NOMO-1 treated with dmso at 0.1 percent for 144 hours (cell line): ENCODE measurements around the gene GRAMD2B.
"Not testable (repeated sequence)": the region's sequence is repeated elsewhere in the genome, so short reads cannot be mapped to it uniquely, and the experiment has no call there.

ENCODE experiments used
- DNase-seq: peaks from one replicate; lab custom pipeline; 2025; ENCODE audit not compliant: unreplicated experiment; lab: John Stamatoyannopoulos, UW

Gene GRAMD2B

GRCh38 chr5:126509339-126509738, 86.1 kb downstream of the GRAMD2B start:
- DNase-seq, result no peak

- no peak for DNase-seq
Observed at GRCh38 chr5:126511961-126512360, 88.8 kb downstream of the GRAMD2B start.

GRCh38 chr5:126512451-126512850, 89.2 kb downstream of the GRAMD2B start:
- no peak for DNase-seq

GRCh38 chr5:126513302-126513701, 90.1 kb downstream of the GRAMD2B start:
- no peak for DNase-seq

DNA sequence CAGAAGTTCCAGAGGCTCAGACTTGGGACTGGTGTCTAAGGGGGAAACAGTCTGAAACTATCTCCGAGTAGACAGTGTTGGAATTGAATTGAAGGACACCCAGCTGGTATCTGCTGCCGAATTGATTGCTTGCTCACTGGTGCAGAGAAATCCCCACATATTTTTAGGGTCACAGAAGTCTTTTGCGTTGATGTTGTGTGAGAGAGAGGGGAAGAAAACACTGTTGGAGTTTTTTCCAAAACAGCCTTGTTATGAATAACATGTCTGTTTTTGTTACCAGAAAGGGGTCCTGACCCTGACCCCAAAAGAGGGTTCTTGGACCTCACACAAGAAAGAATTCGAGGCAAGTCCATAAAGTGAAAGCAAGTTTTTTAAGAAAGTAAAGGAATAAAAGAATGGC, 90.5 kb downstream of the GRAMD2B start:
- no peak for DNase-seq

- DNase-seq, result no peak
Observed at GRCh38 chr5:126514131-126514557, 90.9 kb downstream of the GRAMD2B start.

GRCh38 chr5:126514558-126515141, 91.4 kb downstream of the GRAMD2B start:
- no peak for DNase-seq

DNA sequence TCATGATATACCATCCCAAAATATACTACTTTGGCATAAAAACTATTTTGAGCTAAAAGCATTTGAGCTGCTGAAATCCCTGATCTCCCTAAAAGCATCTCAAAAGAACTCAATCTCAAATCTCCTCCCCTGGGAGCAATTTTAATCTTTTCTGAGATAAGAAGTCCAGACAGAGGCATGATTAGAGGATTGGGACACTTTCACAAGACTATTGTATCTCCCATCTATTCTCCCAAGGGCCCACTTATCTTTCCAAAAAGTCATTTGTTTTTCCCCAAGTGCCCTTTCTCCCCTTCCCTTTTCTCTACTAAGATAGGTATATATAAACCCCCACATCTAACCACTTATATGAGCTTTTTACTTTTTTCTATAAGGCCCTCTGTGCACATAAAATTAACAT, 92.1 kb downstream of the GRAMD2B start:
- DNase-seq, result no peak

DNA sequence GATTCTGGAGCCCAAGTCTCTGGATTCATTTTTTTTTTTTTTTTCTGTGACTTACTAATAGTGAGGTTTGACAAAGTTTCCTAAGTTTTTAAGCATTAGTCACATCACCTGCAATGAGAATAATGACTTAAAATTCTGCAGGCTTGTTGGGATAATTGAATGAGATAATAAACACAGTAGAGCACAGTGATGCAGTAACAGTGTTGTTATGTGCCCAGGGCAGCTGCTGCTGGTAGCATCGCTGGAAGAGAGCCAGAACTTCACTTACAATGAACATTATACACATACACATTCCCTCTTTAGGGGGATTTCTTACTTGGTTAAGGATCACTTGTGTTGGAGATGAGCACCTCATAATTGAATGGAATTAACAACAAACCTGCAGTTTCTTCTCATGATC, 92.9 kb downstream of the GRAMD2B start:
- no peak for DNase-seq

GRCh38 chr5:126516852-126517251, 93.6 kb downstream of the GRAMD2B start:
- no peak for DNase-seq

- not testable (repeated sequence) for DNase-seq
Observed at GRCh38 chr5:126519223-126519622, 96.0 kb downstream of the GRAMD2B start.

DNA sequence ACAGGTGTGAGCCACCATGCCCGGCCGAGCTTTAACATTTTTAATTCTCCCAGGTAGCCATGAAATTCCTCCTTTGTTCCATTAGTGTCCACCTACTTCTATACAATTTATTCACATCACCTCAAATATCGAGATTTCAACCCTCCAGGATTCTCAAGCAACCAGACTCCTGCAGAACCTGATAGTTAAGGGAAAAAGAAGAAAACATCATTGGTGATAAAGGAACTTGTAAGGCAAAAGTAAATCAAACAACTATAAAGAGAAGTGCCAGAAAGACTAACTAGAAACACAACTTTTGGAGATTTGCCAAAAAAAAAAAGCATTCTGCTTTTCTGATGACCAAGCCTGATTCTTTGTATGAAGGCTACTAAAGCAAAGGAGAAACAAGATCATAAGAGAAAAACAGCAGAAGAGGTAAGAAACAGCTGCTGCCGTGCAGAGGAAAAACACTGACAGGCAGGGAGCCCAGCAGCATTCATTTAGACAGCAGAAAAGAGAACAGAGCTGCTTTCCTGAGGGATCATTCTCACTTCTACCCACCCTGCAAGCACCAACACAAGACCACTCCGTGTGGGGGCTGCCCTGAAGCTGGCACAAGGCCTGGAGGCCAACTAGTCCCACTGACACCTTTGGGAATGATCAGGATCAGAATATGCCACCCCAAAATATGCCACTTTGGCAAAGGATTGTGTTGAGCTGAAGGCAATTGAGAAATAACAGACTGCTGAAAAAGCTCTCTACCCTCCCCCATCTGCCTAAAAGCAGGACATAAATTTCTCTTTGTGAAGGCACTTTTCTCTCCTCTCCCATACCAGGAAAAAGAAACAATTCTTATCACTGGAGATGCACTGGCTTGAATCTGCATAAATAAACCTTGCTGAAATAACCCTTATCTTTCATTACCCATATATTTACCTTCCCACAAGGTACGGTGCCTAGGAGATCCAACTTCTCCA, 96.7 kb downstream of the GRAMD2B start:
- DNase-seq, result no peak

DNA sequence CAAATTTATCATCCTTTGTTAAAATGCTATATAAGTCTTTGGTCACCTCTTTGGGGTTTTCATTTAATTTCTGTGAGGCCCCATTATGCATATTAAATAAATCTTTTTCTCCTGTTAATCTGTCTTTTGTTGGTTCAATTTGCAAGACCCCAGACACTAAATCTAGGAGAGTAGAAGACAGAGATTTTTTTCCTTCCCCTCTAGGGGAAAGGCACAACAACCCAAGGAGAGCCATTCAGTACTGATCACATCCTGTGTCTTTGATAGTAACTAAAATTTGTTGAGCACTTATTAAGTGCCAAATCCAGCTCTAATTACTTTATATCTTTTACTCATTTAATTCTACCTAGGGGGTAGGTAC, 97.4 kb downstream of the GRAMD2B start:
- DNase-seq, result no peak

- no peak for DNase-seq
Observed at GRCh38 chr5:126521130-126521529, 97.9 kb downstream of the GRAMD2B start.

DNA sequence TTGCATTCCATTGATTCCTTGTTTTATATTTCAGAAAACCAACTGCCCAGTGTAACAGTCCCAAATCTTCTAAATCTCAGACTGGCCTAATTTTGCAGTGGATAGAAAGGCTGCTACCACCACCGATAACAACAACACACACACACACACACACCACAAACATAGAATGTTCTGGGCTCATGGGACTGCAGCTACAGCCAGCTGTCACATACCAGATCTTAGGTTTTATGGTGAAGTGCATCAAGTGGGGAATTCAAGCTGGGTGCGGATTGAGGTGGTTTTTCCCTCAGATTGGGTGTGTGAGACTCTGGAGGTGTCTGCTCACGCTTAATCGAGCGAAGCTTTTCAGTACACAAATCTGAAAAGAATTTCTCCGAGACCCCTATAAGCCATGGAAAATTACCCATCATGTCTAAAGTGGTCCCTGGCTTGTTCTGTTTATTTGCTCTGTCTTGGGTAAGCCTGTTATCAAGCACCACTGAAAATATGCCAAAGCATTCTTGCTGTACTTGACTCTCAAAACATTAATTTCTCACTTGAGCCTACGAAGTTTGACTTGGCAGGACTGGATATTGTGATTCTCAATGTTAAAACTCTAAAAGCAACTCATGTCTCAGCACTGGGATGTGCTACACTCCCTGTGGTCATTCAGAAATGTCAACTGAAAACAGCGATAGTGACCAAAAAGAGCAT, 100.8 kb downstream of the GRAMD2B start:
- no peak for DNase-seq

- no peak for DNase-seq
Observed at GRCh38 chr5:126525630-126526245, 102.5 kb downstream of the GRAMD2B start.

DNA sequence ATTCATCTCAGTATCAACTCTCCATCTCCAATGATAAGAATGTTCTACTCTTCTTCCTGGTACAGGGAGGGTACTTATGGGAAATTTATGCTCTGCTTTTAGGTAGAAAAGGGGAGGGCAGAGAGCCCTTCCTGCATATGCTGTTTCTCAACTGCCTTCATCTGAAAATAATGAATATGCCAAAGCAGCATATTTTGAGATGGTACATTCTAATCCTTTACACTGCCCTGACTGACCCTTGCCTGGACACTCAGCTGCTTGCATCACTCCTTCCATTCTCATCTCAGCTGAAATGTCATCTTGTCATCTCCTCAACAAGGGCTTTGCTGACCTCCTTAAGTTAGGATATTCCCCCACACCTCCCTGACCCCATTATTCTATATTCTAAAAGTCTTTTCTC, 103.3 kb downstream of the GRAMD2B start:
- no peak for DNase-seq

DNA sequence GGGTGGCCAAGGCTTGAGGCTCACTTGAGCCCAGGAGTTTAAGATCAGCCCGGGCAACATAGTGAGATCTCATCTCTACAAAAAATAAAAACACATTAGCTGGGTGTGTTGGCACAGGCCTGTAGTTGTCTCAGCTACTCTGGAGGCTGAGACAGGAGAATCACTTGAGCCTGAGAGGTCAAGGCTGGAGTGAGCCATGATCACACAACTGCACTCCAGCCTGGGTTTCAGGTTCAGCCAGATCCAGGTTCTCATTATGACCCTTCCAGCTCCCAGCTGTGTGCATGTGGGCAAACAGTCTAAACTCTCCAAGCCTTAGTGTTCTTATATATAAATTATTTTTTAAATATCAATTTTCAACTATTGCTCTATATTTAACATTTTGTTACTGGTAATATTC, 103.9 kb downstream of the GRAMD2B start:
- DNase-seq, result no peak

DNA sequence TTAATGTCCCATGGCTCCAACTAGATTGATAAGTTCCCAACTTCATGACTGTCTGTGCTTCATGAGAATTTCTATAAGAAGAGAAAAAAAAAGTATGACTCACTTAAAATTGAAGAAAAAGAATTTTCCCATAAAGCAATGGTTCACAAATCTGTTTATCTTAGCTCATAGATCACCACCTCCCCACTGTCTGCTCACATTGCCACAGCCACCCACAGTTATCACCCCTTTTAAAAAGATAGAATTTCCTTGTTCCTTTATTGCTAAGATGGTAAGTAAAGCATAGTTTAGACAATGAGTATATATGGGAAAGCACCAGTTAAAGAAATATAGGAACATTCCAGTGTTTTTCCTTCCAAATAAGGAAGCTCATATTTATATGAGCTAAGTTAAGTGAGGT, 104.7 kb downstream of the GRAMD2B start:
- DNase-seq, result no peak

GRCh38 chr5:126531543-126532120, 108.4 kb downstream of the GRAMD2B start:
- DNase-seq, result no peak

GRCh38 chr5:126534553-126534952, 111.3 kb downstream of the GRAMD2B start:
- no peak for DNase-seq
